GM18951 (cell line): Measurements from ENCODE around the gene LMNA.

Source experiments
- POLR2A ChIP-seq: IDR thresholded peaks from 4 replicates; pipeline ENCODE4 v1.6.1; 2011; ENCODE audit warnings: mild to moderate bottlenecking; ENCODE audit not compliant: insufficient read length, insufficient read depth; ENCODE audit errors: extremely low read depth
- in situ Hi-C: fragments of 300-500 bp; cut with MboI; formaldehyde crosslinking; loops from one replicate; pipeline ENCODE4 v1.12.0; 2022; ENCODE audit warnings: low sequenced_read_pairs, mixed read lengths, inconsistent platforms; ENCODE audit not compliant: unreplicated experiment

The LMNA gene

GRCh38 chr1:156076609-156077429 is 37.7 kb upstream of the LMNA start:
- TF ChIP-seq POLR2A, result peak; percentile 64
- in situ Hi-C loops, result no loop called here

GRCh38 chr1:156077430-156077760 is 37.1 kb upstream of the LMNA start:
- TF ChIP-seq POLR2A, result no peak
- in situ Hi-C loops, result no loop called here

GRCh38 chr1:156078728-156079127 is 35.8 kb upstream of the LMNA start:
- in situ Hi-C loops, result no loop called here
- no peak for TF ChIP-seq POLR2A

GRCh38 chr1:156079762-156080161 is 34.7 kb upstream of the LMNA start:
- in situ Hi-C loops, result no loop called here
- no peak for TF ChIP-seq POLR2A

- no peak for TF ChIP-seq POLR2A
- in situ Hi-C loops, result no loop called here
Measured at GRCh38 chr1:156080241-156080862, 34.2 kb upstream of the LMNA start.

GRCh38 chr1:156080863-156081179 is 33.7 kb upstream of the LMNA start:
- no peak for TF ChIP-seq POLR2A
- in situ Hi-C loops, result no loop called here

GRCh38 chr1:156081180-156081916 is 33.2 kb upstream of the LMNA start:
- no peak for TF ChIP-seq POLR2A

GRCh38 chr1:156081917-156082308 is 32.6 kb upstream of the LMNA start:
- in situ Hi-C loops, result no loop called here
- TF ChIP-seq POLR2A, result no peak

More at GRCh38 chr1:156081180-156081916, 33.2 kb upstream of the LMNA start:
- in situ Hi-C loops, result no loop called here

- no peak for TF ChIP-seq POLR2A
- in situ Hi-C loops, result no loop called here
Measured at GRCh38 chr1:156082309-156083091, 32.0 kb upstream of the LMNA start, which contains the start of gene MEX3A. TSS of gene MEX3A (minus strand) at chr1:156082465. CDS start at chr1:156081998, 467 bp downstream.

- TF ChIP-seq POLR2A, result no peak
- in situ Hi-C loops, result no loop called here
Measured at GRCh38 chr1:156083800-156084790, 30.4 kb upstream of the LMNA start.

- in situ Hi-C loops, result no loop called here
- no peak for TF ChIP-seq POLR2A
Measured at GRCh38 chr1:156086256-156086662, 28.3 kb upstream of the LMNA start.

- in situ Hi-C loops, result loop anchor here (5.0 to 10.0 kb wide), 2 partner anchors 38 to 225 kb away; no protein-coding TSS in a partner anchor
- no peak for TF ChIP-seq POLR2A
Measured at GRCh38 chr1:156089704-156090103, 24.8 kb upstream of the LMNA start.
